Astrocyte (in vitro differentiated cells and primary cell): ENCODE data around the gene SAP30BP.

Experiments used
- EZH2 ChIP-seq: IDR thresholded peaks from 2 replicates; pipeline ENCODE4 v1.6.1; 2012; ENCODE audit warnings: mild to moderate bottlenecking, low read length, inconsistent platforms; ENCODE audit not compliant: insufficient read depth
- TF ChIP-seq, protein P1 (sequence below): IDR thresholded peaks from 2 replicates; pipeline ENCODE4 v1.5.1; 2011; ENCODE audit warnings: low read depth, mild to moderate bottlenecking, inconsistent platforms, low read length, moderate library complexity; ENCODE audit not compliant: insufficient read depth

DNA sequence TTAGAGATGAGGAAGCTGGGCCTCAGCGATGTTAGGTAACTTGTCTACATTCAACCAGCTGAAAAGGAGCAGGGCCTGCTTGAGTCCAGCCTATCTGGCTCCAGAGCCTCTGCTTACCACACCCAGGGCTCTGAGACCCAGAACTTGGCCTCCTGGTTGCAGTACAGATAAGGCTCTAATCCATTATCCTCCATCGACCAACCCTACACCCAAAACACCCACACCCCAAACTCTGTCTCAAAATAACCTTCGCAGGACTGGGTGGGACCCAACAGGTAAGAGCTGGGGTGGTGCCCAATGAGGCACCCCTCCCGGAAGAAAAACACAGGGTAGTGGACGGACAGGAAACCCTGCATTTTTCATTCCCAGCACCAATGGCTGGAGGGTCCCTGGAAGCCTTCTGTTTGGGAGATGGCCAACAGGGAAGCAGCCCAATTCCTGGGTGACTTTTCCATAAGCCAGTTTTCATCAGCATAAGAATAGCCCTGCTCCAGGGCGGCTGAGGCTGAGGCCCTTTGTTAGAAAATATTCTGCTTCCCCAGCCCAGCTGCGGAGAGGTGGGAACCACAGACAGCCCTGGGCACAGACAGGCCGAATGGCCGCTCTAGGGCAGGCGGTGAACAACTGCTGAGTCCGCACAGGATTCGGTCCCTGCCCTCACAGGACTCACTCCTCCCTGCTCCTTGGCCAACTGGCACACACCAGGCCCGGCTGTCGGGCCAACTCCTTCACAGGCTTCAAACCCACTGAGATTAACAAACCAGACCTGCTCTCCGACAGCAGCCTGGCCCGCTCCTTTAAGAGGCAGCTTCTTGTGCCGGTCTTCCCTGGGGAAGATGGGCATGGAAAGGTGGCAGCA lies 24.1 kb upstream of the SAP30BP start:
- TF ChIP-seq, protein P1, sequence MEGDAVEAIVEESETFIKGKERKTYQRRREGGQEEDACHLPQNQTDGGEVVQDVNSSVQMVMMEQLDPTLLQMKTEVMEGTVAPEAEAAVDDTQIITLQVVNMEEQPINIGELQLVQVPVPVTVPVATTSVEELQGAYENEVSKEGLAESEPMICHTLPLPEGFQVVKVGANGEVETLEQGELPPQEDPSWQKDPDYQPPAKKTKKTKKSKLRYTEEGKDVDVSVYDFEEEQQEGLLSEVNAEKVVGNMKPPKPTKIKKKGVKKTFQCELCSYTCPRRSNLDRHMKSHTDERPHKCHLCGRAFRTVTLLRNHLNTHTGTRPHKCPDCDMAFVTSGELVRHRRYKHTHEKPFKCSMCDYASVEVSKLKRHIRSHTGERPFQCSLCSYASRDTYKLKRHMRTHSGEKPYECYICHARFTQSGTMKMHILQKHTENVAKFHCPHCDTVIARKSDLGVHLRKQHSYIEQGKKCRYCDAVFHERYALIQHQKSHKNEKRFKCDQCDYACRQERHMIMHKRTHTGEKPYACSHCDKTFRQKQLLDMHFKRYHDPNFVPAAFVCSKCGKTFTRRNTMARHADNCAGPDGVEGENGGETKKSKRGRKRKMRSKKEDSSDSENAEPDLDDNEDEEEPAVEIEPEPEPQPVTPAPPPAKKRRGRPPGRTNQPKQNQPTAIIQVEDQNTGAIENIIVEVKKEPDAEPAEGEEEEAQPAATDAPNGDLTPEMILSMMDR: no peak
- no peak for TF ChIP-seq EZH2
